Muscle layer of colon (tissue), 2 donors: ENCODE measurements around the gene OR10A3.
A peak's percentile ranks its signal among the peaks of the same experiment; 100 is the strongest.
"Not testable (repeated sequence)": the region's sequence is repeated elsewhere in the genome, so short reads cannot be mapped to it uniquely, and the experiment has no call there.

Source experiments
- H3K27ac ChIP-seq: one replicate; pipeline ENCODE4 v1.7.0; 2013; ENCODE audit warnings: low read depth, mild to moderate bottlenecking, low read length, moderate library complexity
- H3K27me3 ChIP-seq, 2 donors: one replicate each; pipeline ENCODE4 v1.7.0; 2013; ENCODE audit warnings: low read length in 2 of 2, mild to moderate bottlenecking in 2 of 2; ENCODE audit not compliant: insufficient read depth in 2 of 2, control insufficient read depth in 1 of 2
- H3K36me3 ChIP-seq: one replicate; pipeline ENCODE4 v1.7.0; 2013; ENCODE audit warnings: mild to moderate bottlenecking, low read length; ENCODE audit not compliant: insufficient read depth
- H3K4me1 ChIP-seq: one replicate; pipeline ENCODE4 v1.7.0; 2013; ENCODE audit warnings: mild to moderate bottlenecking, low read length; ENCODE audit not compliant: insufficient read depth
- H3K4me3 ChIP-seq, 2 donors: one replicate each; pipeline ENCODE4 v1.7.0; 2013; ENCODE audit warnings: low read length in 2 of 2, low read depth in 1 of 2, mild to moderate bottlenecking in 1 of 2, moderate library complexity in 1 of 2
- H3K9ac ChIP-seq: one replicate; pipeline ENCODE4 v1.7.0; 2013; ENCODE audit warnings: low read length
- H3K9me3 ChIP-seq: one replicate; pipeline ENCODE4 v1.7.0; 2013; ENCODE audit warnings: mild to moderate bottlenecking, low read length
- donor health status: abdominal sarcoma.
- donor health status: Adenocarcinoma of cecum.

Gene OR10A3

GRCh38 chr11:7941608-7942007 is at the start of gene OR10A3:
Gene OR10A3, minus strand, starts transcription at chr11:7941708. Its CDS starts 2,188 bp downstream, at chr11:7939520.
- peaks cover 3% of the 10 kb centered on the region for H3K9me3 ChIP-seq
- H3K27me3 ChIP-seq, result no peaks in the 10 kb centered on the region
- H3K27ac ChIP-seq, result no peak within 1 kb of the TSS
- H3K4me3 ChIP-seq, result no peak within 1 kb of the TSS
- no peak within 1 kb of the TSS for H3K9ac ChIP-seq
- H3K36me3 ChIP-seq, result no peaks in the 10 kb centered on the region
- H3K4me1 ChIP-seq, result no peaks in the 10 kb centered on the region

- Histone ChIP-seq H3K27ac (peak overlapping the region; percentile 81), H3K4me1 (peaks cover 24% of the 10 kb centered on the region), H3K4me3 (peak overlapping the region; percentile 78 to 97), H3K9ac (peak overlapping the region; percentile 70), H3K36me3 (peaks cover 29% of the 10 kb centered on the region)
- not testable (repeated sequence) for H3K27me3 ChIP-seq, H3K9me3 ChIP-seq
Observed at GRCh38 chr11:7987560-7987883, 46.0 kb upstream of the OR10A3 start.

- peaks cover 24% of the 10 kb centered on the region for H3K4me1 ChIP-seq
- peaks cover 24% of the 10 kb centered on the region for H3K36me3 ChIP-seq
- no peaks in the 10 kb centered on the region for H3K27me3 ChIP-seq
- peak within 1 kb of the TSS; percentile 78 to 97 for H3K4me3 ChIP-seq
- H3K9me3 ChIP-seq, result no peaks in the 10 kb centered on the region
- H3K27ac ChIP-seq, result peak within 1 kb of the TSS; percentile 81
- peak within 1 kb of the TSS; percentile 70 for H3K9ac ChIP-seq
Observed at GRCh38 chr11:7986768-7987559, 45.5 kb upstream of the OR10A3 start, which contains the start of gene EIF3F. Gene EIF3F, plus strand, starts transcription at chr11:7987337. Its CDS starts 16 bp downstream, at chr11:7987353.

- no peak overlapping the region for H3K27ac ChIP-seq
- no peak overlapping the region for H3K4me3 ChIP-seq
- H3K9me3 ChIP-seq, result no peaks in the 10 kb centered on the region
- H3K4me1 ChIP-seq, result peaks cover 18% of the 10 kb centered on the region
- H3K27me3 ChIP-seq, result no peaks in the 10 kb centered on the region
- H3K9ac ChIP-seq, result no peak overlapping the region
- peaks cover 6% of the 10 kb centered on the region for H3K36me3 ChIP-seq
Observed at GRCh38 chr11:7983832-7984590, 42.5 kb upstream of the OR10A3 start.

GRCh38 chr11:7982582-7983119 is 41.1 kb upstream of the OR10A3 start:
- no peaks in the 10 kb centered on the region for H3K36me3 ChIP-seq
- no peak overlapping the region for H3K4me3 ChIP-seq
- no peak overlapping the region for H3K27ac ChIP-seq
- H3K27me3 ChIP-seq, result no peaks in the 10 kb centered on the region
- no peaks in the 10 kb centered on the region for H3K9me3 ChIP-seq
- no peak overlapping the region for H3K9ac ChIP-seq
- peaks cover 5% of the 10 kb centered on the region for H3K4me1 ChIP-seq

- no peaks in the 10 kb centered on the region for H3K27me3 ChIP-seq
- no peak overlapping the region for H3K27ac ChIP-seq
- peaks cover 5% of the 10 kb centered on the region for H3K4me1 ChIP-seq
- H3K36me3 ChIP-seq, result no peaks in the 10 kb centered on the region
- no peak overlapping the region for H3K9ac ChIP-seq
- H3K9me3 ChIP-seq, result no peaks in the 10 kb centered on the region
- H3K4me3 ChIP-seq, result no peak overlapping the region
Observed at GRCh38 chr11:7981619-7982157, 40.2 kb upstream of the OR10A3 start.

- H3K27me3 ChIP-seq, result no peaks in the 10 kb centered on the region
- no peak overlapping the region for H3K9ac ChIP-seq
- no peaks in the 10 kb centered on the region for H3K4me1 ChIP-seq
- H3K36me3 ChIP-seq, result no peaks in the 10 kb centered on the region
- H3K27ac ChIP-seq, result no peak overlapping the region
- no peak overlapping the region for H3K4me3 ChIP-seq
- no peaks in the 10 kb centered on the region for H3K9me3 ChIP-seq
Observed at GRCh38 chr11:7977232-7977917, 35.9 kb upstream of the OR10A3 start.

GRCh38 chr11:7974668-7975067 is 33.2 kb upstream of the OR10A3 start:
- Histone ChIP-seq H3K9me3 (no peaks in the 10 kb centered on the region), H3K27me3 (no peaks in the 10 kb centered on the region), H3K4me1 (no peaks in the 10 kb centered on the region), H3K9ac (no peak overlapping the region), H3K27ac (no peak overlapping the region), H3K36me3 (no peaks in the 10 kb centered on the region), H3K4me3 (no peak overlapping the region)

- Histone ChIP-seq H3K9ac (no peak overlapping the region), H3K27me3 (no peaks in the 10 kb centered on the region), H3K36me3 (no peaks in the 10 kb centered on the region), H3K9me3 (no peaks in the 10 kb centered on the region), H3K4me1 (no peaks in the 10 kb centered on the region), H3K27ac (no peak overlapping the region), H3K4me3 (no peak overlapping the region)
Observed at GRCh38 chr11:7973011-7973410, 31.5 kb upstream of the OR10A3 start.

GRCh38 chr11:7971846-7972245 is 30.3 kb upstream of the OR10A3 start:
- Histone ChIP-seq H3K4me3 (no peak overlapping the region), H3K9ac (no peak overlapping the region), H3K27ac (no peak overlapping the region), H3K4me1 (no peaks in the 10 kb centered on the region), H3K27me3 (no peaks in the 10 kb centered on the region), H3K9me3 (no peaks in the 10 kb centered on the region), H3K36me3 (no peaks in the 10 kb centered on the region)
